Pulmonary artery endothelial cell (primary cell): ENCODE measurements around the gene GSE1. TPM values are rescaled to one million over a fixed set of nuclear protein-coding genes. Genes with fewer than 3 reads are reported as not detected.

ENCODE experiments used
- DNase-seq: peaks from one replicate; pipeline ENCODE4 v3.0.0-alpha.2; 2011; ENCODE audit warnings: low read depth, low spot score
- total RNA-seq: library from RNA; depleted of rRNA; stranded (reverse); fragments of >200 nt; gene quantifications from 2 replicates; pipeline ENCODE4 v1.2.3, GENCODE V29; 2014

Gene GSE1
- total RNA-seq, 1 donor from 2014 or later: 8.4 TPM

DNA sequence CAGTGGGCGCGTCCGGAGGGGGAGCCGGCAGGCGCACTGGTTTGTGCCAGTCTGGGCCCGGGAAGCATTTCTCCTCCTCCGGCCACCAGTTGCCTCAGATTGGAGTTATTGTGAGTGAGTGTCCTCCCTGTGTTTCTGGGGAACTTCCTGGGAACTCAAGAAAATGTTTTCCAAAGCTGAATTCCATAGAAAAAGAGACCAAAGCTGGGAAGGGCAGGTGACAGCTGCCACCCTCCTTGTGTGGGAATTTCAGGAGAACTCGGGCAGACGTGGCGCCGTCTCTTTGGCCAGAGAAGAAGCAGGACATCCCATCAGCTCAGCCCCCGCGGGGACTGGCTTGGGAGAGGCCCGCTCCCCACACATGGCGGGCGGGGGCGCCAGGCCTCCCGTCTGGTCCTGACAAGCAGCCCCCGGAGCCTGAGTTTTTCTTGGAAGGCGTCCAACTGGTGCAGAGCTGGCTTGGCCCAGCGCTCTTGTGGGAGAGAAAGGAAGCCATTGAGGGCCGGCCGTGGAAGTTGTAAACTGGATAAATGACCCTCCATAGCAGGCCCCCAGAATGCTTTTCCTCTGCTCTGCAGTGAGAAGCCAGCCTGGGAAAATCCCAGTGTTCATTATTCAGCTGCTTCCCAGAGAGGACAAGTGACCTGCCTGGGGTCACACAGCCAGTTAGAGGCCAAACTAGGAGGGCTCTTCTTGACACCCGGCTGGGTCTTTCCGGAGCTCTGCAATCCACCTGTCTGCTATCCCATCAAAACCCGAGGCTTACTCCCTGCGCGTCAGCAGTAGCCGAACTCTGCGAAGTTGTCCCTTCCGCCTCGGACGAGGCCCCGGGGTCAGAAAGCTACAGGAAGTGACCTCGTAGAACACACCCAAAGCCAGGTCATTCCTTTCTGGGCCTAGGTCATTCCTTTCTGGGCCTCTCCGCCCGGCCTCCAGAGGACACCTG lies 39.2 kb upstream of the GSE1 start:
- peak; percentile 15 for DNase-seq

DNA sequence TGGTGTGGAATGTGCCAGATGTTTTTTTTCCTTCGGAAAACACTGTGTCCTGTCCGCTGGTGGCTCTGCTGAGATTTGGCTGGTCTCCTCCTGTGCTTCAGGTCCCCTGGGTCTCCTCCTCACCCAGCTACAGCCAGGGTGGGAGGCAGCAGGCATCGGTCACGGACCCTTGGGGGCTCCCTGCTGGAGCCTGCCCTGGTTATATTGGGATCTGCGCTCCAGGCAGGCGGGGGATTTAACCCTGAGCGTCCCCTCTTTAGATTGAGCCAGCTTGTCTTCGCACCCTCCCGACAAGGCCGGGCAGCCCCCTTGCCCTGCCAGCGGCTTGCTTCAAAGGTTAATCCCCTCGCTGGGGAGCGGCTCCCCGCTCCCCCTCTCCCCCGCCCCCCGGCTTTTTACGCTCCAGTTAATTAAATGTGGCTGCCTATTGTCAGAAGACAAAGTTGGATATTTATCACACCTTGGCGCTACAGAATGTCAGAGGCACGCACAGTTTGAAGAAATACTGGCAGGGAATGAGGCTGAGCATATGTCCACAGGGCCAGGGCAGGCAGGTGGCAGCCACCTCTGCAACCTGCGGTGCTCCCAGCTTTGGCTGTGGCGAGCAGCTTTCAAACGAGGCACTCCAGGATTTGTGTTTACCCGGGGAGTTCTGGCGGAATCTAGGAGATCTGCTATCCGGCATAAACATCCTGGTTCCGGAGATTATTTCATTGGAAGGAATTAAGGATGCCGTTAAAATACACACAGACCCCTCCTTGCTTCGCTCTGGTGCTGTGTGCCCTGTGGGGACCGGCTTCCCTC lies 38.2 kb upstream of the GSE1 start:
- no peak for DNase-seq

DNA sequence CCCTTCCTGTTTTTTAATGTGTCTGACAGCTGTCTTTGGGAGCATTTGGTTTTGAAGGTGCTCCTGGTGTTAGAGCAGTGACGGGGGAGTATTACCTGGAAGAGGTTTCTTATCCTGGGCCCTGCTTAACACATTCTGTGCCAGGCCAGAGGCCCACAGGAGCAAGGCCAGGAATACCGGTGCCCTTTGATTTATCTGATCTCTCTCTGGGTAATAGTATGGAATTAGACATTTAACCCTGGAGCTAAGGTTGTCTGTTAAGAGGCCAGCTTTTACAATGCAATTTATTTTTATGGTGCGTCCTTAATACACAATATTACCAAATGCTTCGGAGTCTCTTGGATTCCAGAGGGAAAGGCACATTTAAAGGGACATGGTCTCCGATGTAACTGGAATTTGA lies 37.2 kb upstream of the GSE1 start:
- DNase-seq: no peak

DNA sequence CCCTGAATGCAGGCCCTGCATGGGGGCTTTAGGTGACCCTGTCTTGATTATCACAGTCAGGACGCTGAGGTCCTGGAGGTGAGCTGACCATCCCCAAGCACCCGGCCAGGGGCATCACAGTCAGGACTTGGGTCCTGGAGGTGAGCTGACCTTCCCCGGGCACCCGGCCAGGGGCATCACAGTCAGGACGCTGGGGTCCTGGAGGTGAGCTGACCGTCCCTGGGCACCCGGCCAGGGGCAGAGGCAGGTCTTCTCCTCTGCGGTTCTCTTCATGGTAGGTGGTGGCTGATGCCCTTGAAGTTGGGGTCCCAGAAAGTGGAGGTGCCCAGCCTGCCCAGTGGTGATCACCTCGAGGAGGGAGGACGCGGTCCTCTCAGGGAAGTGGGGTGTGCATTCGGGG lies 36.2 kb upstream of the GSE1 start:
- no peak for DNase-seq

DNA sequence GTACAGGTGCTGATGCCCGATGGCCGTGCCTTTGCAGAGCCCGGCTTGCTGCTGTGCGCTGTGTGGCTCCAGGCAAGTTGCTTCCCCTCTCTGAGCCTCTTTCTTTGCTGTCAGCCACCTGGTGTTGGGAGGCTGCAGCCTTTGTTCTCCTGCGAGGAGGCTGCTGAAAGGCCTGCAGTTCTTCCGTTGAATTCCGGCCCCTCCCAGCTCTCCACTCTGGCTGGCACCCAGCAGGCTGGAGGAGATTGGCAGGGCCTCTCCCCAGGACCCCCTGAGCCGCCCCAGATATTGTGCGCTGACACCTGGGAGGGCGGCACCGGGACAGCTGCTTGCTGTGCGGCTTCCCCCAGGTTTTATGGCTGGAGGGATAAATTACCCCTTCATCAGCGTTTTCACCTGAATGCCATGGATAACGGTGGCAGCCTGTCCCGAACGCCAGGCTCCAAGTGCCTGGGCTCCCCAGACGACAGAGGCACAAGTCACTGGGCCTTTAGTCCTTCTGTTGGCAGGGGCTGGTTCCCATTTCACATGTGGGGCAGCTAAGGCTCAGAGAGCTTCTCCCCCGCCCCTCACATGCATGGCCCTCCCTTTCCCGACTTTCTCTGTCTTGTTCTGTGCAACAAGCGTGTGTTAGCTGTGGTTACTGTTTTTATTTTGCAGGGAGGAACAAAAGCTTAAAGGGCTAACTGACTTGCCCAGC lies 35.1 kb upstream of the GSE1 start:
- no peak for DNase-seq

DNA sequence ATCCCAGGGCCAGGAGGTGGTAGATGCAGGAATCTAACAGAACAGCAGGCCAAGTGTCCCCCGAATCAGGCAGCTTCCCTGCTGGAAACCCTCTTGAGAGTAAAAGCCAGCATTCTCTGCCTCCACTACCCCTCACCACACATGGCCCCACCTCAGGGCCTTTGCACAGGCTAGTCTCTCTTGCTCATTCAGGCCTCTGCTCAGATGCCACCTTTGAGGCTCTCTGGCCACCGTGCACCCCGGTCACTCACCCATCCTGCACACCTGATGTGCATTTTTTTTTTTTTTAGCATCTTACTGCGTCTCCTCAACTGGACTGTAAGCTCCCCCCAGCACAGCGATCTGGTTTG lies 34.5 kb upstream of the GSE1 start:
- DNase-seq: no peak

DNA sequence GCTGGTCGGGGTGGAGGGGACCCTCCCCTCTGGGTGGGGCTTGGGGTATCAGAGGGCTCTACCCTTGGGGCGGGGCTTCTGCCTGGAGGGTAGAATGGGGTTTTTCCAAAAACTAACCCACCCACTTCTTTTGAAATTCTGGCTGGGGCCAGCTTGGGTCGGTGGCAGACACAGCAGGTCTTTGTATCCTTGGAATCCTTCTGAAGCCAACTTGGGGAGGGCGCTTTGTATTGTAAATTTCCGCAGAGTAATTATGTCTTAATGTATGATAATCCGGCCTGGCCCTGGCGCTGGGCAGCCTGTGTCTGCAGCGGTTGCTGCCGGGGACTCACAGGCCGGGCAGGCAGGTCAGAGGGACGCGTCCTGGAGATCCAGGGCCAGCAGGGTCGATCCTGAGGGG lies 33.9 kb upstream of the GSE1 start:
- DNase-seq: no peak

DNA sequence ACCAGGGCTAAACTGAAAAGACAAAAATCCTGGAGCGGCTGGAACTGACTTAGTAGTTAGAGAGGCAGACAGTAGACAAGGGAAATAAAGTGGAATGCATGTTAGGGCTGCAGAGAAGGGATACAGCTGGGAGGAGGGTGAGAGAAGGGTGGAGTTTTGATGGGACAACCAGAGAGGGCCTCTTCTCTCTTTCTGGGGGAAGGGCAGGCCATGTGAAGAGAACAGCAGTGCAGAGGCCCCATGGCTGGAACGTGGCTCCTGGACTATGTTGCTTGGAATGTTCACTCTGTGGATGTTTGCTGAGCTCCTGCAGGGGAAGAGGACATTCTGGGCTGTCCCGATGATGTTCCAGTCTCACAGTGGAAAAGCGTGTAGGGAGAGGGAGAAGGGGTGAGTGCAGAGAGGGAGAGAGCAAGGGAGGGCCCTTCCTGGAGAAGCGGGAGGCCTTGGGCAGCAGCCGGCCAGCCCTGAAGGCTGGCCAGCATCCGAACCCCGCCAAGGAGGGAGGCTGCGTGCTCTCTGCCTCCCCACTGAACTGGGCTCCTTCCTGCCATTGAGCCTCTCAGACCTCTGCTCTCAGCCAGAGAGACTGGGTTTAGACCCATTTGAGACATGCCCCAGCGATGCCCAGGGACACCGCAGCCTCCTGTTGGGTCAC lies 33.1 kb upstream of the GSE1 start:
- no peak for DNase-seq

DNA sequence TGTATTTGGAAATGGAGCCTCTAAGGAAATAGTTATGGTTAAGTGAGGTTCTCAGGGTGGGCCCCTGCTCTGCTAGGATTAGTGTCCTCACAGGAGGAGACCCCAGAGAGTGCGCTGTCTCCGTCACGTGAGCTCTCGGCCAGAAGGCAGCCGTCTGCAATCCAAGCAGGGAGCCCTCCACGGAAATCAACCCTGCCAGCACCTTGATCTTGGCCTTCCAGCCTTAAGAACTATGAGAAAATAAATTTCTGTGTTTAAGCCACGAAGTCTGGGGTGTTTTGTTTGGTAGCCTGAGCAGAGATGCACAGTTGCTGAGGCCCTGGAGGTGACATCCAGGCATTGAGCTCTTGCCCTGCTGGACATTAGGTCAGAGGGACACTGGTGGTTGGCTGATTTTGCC lies 32.4 kb upstream of the GSE1 start:
- no peak for DNase-seq

DNA sequence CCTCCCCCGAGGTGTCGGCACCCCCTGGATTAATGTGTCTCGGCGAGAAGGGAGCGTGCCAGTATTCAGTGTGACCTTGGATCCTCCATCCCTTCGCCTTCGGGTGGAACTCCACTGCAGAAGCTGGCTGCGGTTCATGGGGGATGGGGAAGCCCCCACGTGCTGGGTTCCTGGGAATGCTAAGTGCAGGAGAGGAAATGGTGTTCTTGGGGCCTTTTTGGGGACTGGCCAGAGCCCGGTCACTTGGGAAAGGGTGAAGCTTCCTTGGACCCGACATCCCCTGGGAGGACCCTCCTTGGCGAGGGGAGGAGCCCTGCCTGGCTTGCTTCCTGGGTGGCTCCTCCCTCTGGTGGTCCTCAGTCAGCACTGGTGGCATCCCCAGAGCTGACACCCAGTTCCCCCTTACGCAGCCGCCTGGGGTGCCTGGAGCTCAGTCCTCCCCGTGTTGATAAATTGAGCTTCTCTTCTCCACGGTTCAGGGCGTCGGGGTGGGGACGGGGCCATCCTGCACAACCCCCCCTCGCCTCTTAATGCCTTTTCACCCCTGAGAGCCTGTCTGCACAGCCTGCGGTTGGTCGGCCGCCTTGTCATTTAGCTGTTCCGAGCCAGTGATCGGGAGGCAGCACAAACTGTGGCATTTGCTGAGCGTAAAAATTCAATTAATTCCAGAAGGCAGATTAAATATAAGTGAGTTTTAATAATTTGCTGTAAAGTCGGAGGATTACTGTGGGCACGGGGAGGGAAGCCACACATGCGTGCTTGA lies 30.7 kb upstream of the GSE1 start:
- no peak for DNase-seq

DNA sequence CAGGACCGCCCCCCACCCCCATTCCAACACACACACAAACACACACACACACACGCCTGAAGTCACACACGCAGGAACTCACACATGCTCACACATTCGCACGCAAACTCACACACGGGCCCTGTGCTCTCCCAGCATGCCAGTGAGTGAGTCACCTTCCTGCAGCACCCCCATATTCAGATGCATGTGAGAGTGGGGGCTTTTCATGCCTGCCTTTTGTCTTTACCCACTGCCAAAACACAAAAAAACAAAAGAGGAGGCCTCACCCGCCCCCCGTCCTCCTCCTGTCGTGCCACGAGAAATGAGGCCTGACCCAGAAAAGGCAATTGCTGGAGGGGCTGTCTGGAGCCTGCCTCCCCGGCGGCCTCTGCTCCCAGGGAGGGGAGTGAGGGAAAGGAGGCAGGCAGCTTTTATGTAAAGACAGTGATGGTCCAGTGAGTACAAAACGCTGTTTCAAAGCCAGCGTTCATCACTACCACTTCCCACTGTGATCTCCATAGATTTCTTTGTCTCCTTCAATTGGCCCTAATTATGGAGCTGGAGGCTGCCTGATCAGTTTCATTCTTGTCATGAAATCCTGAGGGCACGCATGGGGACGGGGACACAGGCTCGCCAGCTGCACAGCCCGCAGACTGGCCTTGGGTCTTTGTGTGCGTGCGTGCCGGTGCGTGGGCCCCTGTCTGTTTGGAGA lies 29.5 kb upstream of the GSE1 start:
- DNase-seq: peak; percentile 29

DNA sequence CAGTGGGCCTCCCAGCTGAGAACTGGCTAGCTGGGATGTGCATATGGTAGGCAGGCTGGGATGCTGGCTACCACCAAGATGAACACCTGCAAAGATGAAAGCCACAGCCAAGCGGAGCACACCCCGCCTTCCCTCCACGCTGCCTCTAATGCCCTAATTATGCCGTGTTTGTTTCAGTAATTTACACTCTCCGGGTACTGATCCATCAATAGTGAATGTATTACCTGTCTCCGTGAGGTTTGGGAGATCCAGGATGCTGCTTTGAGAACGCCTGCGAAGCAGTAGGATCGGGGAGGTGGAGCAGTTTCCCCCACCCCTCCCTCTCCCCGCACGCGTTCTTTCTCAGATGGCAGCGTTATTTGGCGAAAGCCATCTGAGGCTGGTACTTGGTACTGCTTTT lies 28.9 kb upstream of the GSE1 start:
- DNase-seq: no peak

DNA sequence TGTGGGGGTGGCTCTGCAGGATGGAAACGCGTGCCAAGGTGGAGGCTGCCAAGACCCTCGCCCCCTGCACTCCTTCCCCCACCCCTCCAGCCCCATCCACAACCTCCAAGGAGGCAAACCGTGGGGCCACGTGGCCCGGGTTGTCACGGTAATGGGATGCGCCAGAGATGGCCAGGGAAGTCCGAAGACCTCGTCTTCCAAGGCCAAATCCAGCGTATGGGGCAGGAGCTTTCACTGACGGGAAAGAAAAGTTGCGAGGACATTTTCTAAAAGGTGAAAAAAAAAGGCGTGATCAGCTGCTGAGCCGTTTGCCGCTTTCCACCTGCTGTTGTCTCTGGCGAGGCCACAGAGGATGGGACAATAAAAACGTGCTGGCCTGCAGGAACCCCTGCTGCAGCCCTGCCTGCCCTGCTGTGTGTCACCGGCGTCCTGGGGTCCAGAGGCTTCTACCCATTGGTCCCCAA lies 28.3 kb upstream of the GSE1 start:
- no peak for DNase-seq

DNA sequence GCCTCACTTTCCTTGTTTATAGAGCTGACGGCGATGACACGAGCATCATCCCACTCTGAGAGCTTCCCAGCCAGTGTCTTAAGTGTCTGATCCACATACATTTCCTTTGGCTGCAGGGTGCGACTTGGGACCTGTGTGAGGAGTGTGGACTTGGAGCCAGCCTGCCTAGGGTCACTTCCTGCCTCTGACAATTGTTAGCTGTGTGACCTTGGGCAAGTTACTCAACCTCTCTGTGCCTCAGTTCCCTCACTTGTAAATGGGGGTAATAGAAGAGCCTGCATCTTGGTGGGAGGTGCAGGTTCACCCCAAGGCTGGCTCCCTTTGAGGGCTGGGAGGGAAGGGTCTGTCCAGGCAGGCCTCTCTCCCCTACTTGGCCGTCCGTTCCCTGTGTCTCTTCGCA lies 27.4 kb upstream of the GSE1 start:
- DNase-seq: no peak

DNA sequence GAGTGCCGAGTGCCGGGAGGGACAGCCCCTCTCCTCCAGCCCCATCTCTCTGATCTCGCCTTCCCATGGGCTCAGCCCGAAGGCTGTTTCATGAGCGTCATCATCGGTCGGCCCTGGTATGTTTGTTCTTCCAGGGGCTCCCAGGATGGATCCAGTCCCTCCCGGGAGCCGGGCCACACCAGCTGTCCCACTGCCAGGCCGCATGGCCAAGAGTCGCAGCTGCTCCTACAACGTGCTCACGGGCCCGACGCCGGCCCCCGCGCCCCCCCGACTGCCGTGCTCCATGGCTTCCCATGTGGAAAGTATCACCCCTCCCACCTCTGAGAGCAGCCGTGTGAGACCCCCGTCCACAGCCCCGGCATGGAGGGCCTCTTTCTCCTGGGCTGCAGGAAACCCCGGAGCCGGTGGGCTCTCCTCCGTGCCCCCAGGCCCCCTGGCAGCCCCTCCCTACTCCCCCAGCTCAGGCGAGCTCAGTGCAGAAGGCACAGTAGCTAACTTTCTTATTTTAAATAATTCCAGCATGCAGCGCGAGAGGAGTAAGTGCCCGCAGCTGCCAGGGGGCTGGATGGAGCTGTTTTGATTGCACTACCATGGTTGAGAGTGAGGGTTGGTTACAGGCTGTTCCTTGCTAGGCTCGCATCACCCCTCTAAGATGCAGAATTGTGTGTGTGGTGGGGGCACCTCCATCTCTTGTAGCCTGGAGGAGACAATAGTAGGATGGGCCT lies 26.6 kb upstream of the GSE1 start:
- DNase-seq: no peak

DNA sequence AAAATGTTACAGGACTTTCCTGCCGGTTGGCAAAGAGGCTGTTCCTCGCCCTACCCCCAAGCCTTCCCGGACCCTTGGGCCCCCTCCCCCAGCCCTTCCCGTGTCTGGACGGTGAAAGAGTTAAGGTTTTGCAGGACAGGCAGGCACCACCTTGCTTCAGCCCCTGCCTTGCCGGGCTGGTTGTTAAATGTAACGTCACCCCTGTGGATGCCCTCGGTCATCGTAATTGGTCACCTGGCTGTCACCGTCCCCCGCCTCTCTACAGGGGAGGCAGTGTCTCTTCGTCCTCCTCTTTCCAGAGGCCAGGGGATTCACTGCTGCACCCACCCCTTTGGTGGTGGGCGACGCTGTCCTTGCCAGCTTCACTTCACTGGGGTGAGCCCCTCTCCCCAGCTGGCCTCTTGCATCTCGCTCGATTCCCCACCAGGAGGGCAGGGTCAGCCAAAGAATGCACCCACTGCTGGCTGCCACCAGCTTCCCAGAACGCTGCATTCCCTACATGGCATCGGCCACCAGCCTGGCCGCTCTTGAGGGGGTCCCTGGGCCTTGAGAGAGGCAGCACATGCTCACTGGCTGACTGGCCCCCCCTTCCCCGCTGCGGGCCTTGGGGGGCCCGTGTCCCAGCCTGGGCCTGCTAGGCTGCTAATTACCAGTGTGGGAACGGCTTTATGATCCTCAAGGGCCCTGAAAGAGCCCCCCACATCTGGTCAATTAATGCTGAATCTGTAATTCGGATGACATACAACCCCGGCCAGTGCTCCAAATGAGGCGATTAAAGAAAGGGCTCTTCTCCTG lies 25.2 kb upstream of the GSE1 start:
- DNase-seq: no peak

DNA sequence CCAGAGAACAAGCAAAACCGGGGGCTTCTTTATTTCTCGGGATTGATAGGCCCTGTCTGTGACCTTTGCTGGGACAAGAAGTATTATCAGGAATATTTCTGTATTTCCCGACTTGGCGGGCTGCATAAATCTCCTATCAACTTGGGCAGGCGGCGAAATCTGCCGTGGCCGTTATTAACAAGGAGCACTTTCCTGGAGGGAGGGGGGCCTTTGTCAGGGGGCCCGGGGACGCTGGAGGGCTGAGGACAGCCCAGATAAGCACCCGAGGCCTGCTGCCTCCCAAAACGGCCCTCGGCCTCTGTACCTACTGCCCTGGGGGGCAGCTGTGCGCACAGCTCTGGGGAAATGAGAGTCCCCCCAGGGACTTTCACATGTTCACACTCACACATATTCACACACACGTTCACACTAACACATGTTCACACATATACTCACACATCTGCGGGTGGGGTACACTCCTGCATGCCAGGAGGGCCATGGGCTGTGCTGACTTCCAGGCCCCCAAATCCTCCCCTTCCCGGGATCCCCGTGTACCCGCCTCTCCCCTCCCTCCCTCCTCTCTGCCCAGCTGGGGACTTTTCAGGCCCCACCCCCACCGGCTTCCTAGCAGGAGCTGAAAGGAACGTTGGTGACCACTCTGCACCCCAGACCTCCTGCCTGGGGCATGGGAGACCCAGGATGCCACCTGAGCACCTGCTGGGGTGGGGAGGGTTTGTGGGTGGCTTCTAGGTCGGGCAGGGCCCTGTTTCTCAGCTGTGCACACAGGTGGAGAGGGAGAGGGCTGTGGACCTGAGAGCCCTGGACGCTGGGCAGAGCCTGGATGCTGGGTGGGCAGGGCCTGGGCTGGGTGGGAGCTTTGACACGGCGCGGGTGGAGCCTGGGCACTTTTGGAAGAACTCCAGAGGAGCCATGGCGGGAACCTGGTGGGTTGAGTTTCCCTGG lies 24.3 kb upstream of the GSE1 start:
- no peak for DNase-seq
